HCT116 (cell line): ENCODE measurements around the gene BNC2. TPM values are rescaled to one million over a fixed set of nuclear protein-coding genes. Genes with fewer than 3 reads are reported as not detected.

Experiments
- ATAC-seq: fragments of 200-7000 bp; cut with Tn5 transposase; 2 replicates; pipeline ENCODE4 v1.9.1; 2020; ENCODE audit warnings: mild to moderate bottlenecking, moderate library complexity
- BruUV-seq: library from RNA; stranded (reverse); fragments of 400-500 nt; replicated peaks from 2 replicates; lab custom pipeline; 2021; lab: Mats Ljungman, UMichigan
- CTCF ChIA-PET: fragments of 300-600 bp; sonication (Branson Sonifier 250); formaldehyde crosslinking; loops from one replicate; lab custom pipeline; 2021; ENCODE audit warnings: antibody characterized with exemption; lab: Charles Lee
- POLR2A ChIA-PET: fragments of 300-600, 350-600 bp; sonication (Branson Sonifier 250); formaldehyde crosslinking; loops from one replicate; lab custom pipeline; 2021; ENCODE audit warnings: antibody characterized with exemption; lab: Charles Lee
- RAD21 ChIA-PET, 2 experiments: fragments of 300-600 bp; sonication (Branson Sonifier 250); formaldehyde crosslinking; loops; one replicate each; lab custom pipeline; 2023; ENCODE audit warnings: low total read pairs in 2 of 2; ENCODE audit not compliant: uncharacterized antibody in 2 of 2, unreplicated experiment in 2 of 2, low non-redundant PET in 1 of 2; lab: Charles Lee
- DNase-seq: peaks from one replicate; pipeline ENCODE4 v3.0.0-alpha.2; 2010; ENCODE audit warnings: low read depth, low spot score
- H2AFZ ChIP-seq: fragments of 200-600 bp; shearing (Covaris generic), sonication (generic); 2 replicates; pipeline ENCODE4 v1.6.1; 2017; ENCODE audit warnings: low read depth, mixed run types, mixed read lengths, antibody characterized with exemption, low read length; ENCODE audit not compliant: poor library complexity, severe bottlenecking
- H3K27ac ChIP-seq: 2 replicates; pipeline ENCODE4 v1.5.1; 2012; ENCODE audit warnings: low read depth, low read length
- H3K27me3 ChIP-seq: fragments of 200-600 bp; sonication (generic); 2 replicates; pipeline ENCODE4 v1.6.1; 2016; ENCODE audit warnings: mixed run types, low read length, mixed read lengths; ENCODE audit not compliant: insufficient read depth
- H3K36me3 ChIP-seq, 2 experiments: fragments of 200-500 bp in 1 of 2; fragments of 200-600 bp in 1 of 2; sonication (Bioruptor generic) in 1 of 2; sonication (generic) in 1 of 2; 2 replicates each; pipeline versions ENCODE4 v1.5.1 to v1.6.1; 2014 to 2016; ENCODE audit warnings: low read length in 2 of 2, inconsistent platforms in 1 of 2, mixed read lengths in 1 of 2, mixed run types in 1 of 2; ENCODE audit not compliant: insufficient read depth in 2 of 2, control insufficient read depth in 1 of 2
- H3K4me1 ChIP-seq, 2 experiments: fragments of 200-600 bp in 1 of 2; sonication (generic) in 1 of 2; 2 replicates each; pipeline versions ENCODE4 v1.5.1 to v1.6.1; 2012 to 2017; ENCODE audit warnings: low read length in 2 of 2, inconsistent platforms in 1 of 2, mild to moderate bottlenecking in 1 of 2, mixed read lengths in 1 of 2, mixed run types in 1 of 2, moderate library complexity in 1 of 2; ENCODE audit not compliant: insufficient read depth in 2 of 2, control insufficient read depth in 1 of 2
- H3K4me2 ChIP-seq: fragments of 200-600 bp; sonication (generic); 2 replicates; pipeline ENCODE4 v1.6.1; 2017; ENCODE audit warnings: mixed run types, low read length, mixed read lengths
- H3K4me3 ChIP-seq, 2 experiments: fragments of 200-600 bp in 1 of 2; sonication (generic) in 1 of 2; replicated peaks in 1 of 2; 2 replicates each; pipeline ENCODE4 v1.5.1; 2011 to 2016; ENCODE audit warnings: low read length in 2 of 2, control low read depth in 1 of 2, low read depth in 1 of 2, mild to moderate bottlenecking in 1 of 2, mixed read lengths in 1 of 2, mixed run types in 1 of 2
- H3K79me2 ChIP-seq: fragments of 200-600 bp; sonication (generic); 2 replicates; pipeline ENCODE4 v1.6.1; 2017; ENCODE audit warnings: mild to moderate bottlenecking, mixed run types, low read length, moderate library complexity, mixed read lengths; ENCODE audit not compliant: insufficient read depth
- H3K9ac ChIP-seq: fragments of 200-600 bp; sonication (generic); 2 replicates; pipeline ENCODE4 v1.6.1; 2016; ENCODE audit warnings: low read length, mixed read lengths
- H3K9me2 ChIP-seq: fragments of 200-600 bp; sonication (generic), shearing (Covaris generic); 2 replicates; pipeline ENCODE4 v1.6.1; 2017; ENCODE audit warnings: mixed run types, mild to moderate bottlenecking, moderate library complexity; ENCODE audit not compliant: insufficient read depth
- H3K9me3 ChIP-seq, 2 experiments: fragments of 200-500 bp in 1 of 2; fragments of 200-600 bp in 1 of 2; sonication (Bioruptor generic) in 1 of 2; sonication (generic) in 1 of 2; 2 replicates each; pipeline ENCODE4 v1.6.1; 2014 to 2017; ENCODE audit warnings: low read length in 2 of 2, mixed read lengths in 2 of 2, inconsistent platforms in 1 of 2, low read depth in 1 of 2, mild to moderate bottlenecking in 1 of 2, mixed run types in 1 of 2, moderate library complexity in 1 of 2; ENCODE audit not compliant: control insufficient read depth in 1 of 2, insufficient read depth in 1 of 2
- H4K20me1 ChIP-seq: fragments of 200-600 bp; sonication (generic), shearing (Covaris generic); 2 replicates; pipeline ENCODE4 v1.6.1; 2017; ENCODE audit warnings: mixed run types, mild to moderate bottlenecking, moderate library complexity; ENCODE audit not compliant: insufficient read depth
- CBX3 ChIP-seq: IDR thresholded peaks from 2 replicates; pipeline ENCODE4 v1.6.1; 2012; ENCODE audit warnings: low read depth
- ELF1 ChIP-seq: IDR thresholded peaks from 2 replicates; pipeline ENCODE4 v1.6.1; 2012; ENCODE audit warnings: low read depth, borderline replicate concordance
- EZH2 ChIP-seq: fragments of 200-600 bp; sonication (generic); IDR thresholded peaks from 2 replicates; pipeline ENCODE4 v1.6.1; 2017; ENCODE audit warnings: antibody characterized with exemption, mixed run types
- EZH2phosphoT487 ChIP-seq: fragments of 200-600 bp; IDR thresholded peaks from 2 replicates; pipeline ENCODE4 v1.6.1; 2018; ENCODE audit warnings: antibody characterized with exemption, borderline replicate concordance
- FOSL1 ChIP-seq: IDR thresholded peaks from 2 replicates; pipeline ENCODE4 v1.6.1; 2012; ENCODE audit warnings: low read depth
- MAX ChIP-seq: IDR thresholded peaks from 2 replicates; pipeline ENCODE4 v1.6.1; 2012
- POLR2A ChIP-seq: IDR thresholded peaks from 2 replicates; pipeline ENCODE4 v1.7.0; 2011; ENCODE audit warnings: borderline replicate concordance; ENCODE audit not compliant: insufficient read depth, insufficient read length; ENCODE audit errors: extremely low read depth
- POLR2AphosphoS5 ChIP-seq: IDR thresholded peaks from 2 replicates; pipeline ENCODE4 v1.6.1; 2011; ENCODE audit warnings: mild to moderate bottlenecking, low read depth, low read length, moderate library complexity
- SIN3A ChIP-seq: IDR thresholded peaks from 2 replicates; pipeline ENCODE4 v1.6.1; 2012; ENCODE audit warnings: low read depth
- SP1 ChIP-seq: IDR thresholded peaks from 2 replicates; pipeline ENCODE4 v1.6.1; 2012; ENCODE audit warnings: low read depth
- TCF7L2 ChIP-seq: IDR thresholded peaks from 2 replicates; pipeline ENCODE4 v1.7.0; 2011; ENCODE audit warnings: borderline replicate concordance, inconsistent platforms; ENCODE audit not compliant: insufficient read depth, insufficient read length; ENCODE audit errors: extremely low read depth
- YY1 ChIP-seq: IDR thresholded peaks from 2 replicates; pipeline ENCODE4 v1.6.1; 2011; ENCODE audit warnings: low read length, low read depth, moderate library complexity, mild to moderate bottlenecking; ENCODE audit not compliant: insufficient replicate concordance; ENCODE audit errors: extremely low read depth
- ZBTB33 ChIP-seq: IDR thresholded peaks from 2 replicates; pipeline ENCODE4 v1.6.1; 2011; ENCODE audit warnings: mild to moderate bottlenecking, low read length, moderate library complexity; ENCODE audit not compliant: insufficient replicate concordance; ENCODE audit errors: extremely low read depth
- ZFX ChIP-seq: fragments of 450-650 bp; IDR thresholded peaks from 2 replicates; pipeline ENCODE4 v1.6.1; 2017
- intact Hi-C: fragments of 100-400 bp; cut with micrococcal nuclease; formaldehyde crosslinking; loops from 2 replicates; pipeline ENCODE4 v1.10.0; 2022
- total RNA-seq: library from RNA; stranded (reverse); gene quantifications from one replicate; pipeline ENCODE4 v1.2.1, GENCODE V29; 2021; ENCODE audit not compliant: unreplicated experiment

Gene BNC2
- total RNA-seq, 1 experiment from 2014 or later = 0.37 TPM

GRCh38 chr9:16496908-16497307 lies 373.6 kb downstream of the BNC2 start:
- no peaks in the 10 kb centered on the region for H3K79me2 ChIP-seq
- no peaks in the 10 kb centered on the region for H3K4me1 ChIP-seq
- intact Hi-C loops = no loop called here
- H3K27ac ChIP-seq = no peak overlapping the region
- no peaks in the 10 kb centered on the region for H3K9me3 ChIP-seq
- H3K27me3 ChIP-seq = 0 out of 2 replicates have a peak, but pooled peaks cover 5% of the 10 kb centered on the region
- ATAC-seq (no peak), DNase-seq (no peak)
- H3K9me2 ChIP-seq = no peaks in the 10 kb centered on the region
- no peaks in the 10 kb centered on the region for H3K36me3 ChIP-seq
- CTCF ChIA-PET = no interaction called here
- RAD21 ChIA-PET = no interaction called here
- no peak overlapping the region for H3K4me2 ChIP-seq
- no peak overlapping the region for H3K4me3 ChIP-seq
- BruUV-seq = no TSS peak
- POLR2A ChIA-PET = no interaction called here
- H2AFZ ChIP-seq = no peak overlapping the region
- no peak overlapping the region for H3K9ac ChIP-seq
- TF ChIP-seq TCF7L2 (no peak), SP1 (no peak), SIN3A (no peak), ZFX (no peak), CBX3 (no peak), FOSL1 (no peak), POLR2A (no peak), YY1 (no peak), ZBTB33 (no peak), EZH2phosphoT487 (no peak), MAX (no peak), POLR2AphosphoS5 (no peak), ELF1 (no peak), EZH2 (no peak)
- H4K20me1 ChIP-seq = no peaks in the 10 kb centered on the region
